ENCODE data around the gene XPNPEP1. TPM values are rescaled to one million over a fixed set of nuclear protein-coding genes. Genes with fewer than 3 reads are reported as not detected.

Gene XPNPEP1
- total RNA-seq, 2 donors from 2014 or later = 57.0 to 69.5 TPM

DNA sequence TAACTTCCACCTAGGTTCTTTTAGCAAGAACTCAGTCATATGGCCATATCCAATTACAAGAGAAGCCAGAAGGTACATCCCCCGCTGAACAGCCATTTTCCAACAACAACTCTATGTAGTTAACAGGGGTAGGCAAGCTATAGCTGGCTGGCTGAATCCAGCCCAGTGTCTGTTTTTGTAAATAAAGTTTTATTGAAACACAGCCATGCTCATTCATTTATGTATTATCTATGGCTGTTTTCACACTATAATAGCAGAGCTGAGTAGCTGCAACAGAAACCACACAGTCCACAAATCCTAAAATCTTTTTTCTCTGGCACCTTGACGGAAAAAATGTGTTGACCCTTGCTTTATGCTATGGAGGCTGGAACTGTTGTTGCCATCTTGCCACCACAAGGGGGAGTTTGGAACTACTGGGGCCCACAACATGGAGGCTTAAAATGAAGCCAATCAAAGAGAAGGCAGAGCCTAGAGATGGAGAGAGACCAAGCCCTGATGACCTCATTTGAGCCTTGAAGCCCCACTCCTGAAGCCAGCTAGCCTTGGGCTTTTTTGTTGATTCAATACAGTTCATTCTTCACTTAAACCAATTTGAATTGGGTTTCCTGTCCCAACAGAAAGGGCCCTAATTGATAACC lies 33.3 kb upstream of the XPNPEP1 start:
- no peak for DNase-seq (ENCODE audit: low spot score)
- intact Hi-C loops (cut with DNase I) = no loop called here

DNA sequence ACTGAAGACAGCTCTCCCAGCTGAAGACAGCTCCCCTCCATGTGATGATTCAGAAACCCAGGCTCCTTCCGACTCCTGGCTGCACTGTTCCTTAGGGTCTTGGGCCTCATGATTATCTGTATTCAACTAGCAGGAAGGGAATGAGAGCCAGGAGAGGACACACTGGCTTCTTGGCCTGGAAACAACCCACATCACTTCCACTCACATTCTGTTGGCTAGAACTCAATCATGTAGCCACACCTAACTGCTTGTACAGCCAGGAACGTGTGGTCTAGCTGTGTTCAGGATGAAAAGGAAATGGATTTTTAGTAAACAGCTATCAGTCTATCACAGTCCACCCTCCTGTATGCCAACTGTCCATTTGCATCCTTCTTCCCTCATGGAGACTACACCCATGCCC lies 30.5 kb upstream of the XPNPEP1 start:
- intact Hi-C loops (cut with DNase I) = no loop called here
- DNase-seq (ENCODE audit: low spot score) = no peak

DNA sequence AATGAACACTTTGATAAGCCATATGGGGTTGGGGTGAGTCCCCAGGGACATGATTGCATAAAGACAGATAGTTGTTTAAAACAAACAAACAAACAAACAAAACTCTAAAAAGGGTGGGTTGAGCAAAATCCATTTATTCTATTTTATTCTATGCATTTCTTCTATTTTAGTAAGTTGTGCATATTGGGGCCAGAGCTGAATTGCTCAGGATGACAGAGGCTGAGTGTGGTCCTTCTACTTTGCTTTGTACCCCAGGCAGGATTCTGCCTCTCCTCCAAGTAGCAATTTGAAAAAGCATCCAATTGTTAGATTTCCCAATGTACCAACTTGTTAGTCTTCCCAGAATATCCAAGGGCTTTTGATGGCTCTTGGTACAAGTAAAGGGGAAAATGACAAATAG lies 29.2 kb upstream of the XPNPEP1 start:
- intact Hi-C loops (cut with DNase I) = no loop called here

DNA sequence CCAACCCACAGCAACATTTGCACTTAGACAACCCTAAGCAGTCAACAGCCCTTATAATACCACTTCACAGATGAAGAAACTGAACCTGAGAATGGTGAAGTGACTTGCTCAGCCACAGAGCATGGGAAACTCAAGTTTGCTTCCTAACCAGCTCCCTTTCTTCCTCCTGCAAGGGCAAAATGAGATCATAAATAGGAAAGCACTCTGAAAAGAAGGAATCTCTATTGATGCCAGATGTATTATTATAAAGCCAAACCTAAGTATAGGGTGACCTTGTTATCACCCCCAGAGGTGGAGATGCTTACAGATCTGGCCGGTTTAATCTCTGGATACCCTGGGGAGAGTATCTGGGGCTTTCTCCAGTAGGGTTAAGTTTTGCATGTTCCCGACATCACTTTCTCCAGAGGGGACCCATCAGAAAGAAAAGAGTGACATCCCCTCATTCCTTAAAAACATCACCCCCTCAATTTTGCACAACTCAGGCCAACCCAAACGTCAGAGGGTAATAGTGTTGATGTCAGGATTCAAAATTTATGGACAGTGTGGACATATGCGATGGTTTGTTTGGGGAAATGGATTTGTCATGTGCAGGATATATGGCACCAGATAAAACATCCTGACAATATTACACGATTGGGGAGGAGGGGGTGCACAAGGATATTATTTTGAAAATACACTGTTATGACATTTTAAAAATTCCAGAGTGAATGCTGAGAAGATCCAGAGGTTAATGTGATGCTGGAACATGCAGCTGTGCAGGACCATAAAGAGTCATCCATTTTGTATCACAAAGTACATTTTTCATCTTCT lies 24.0 kb upstream of the XPNPEP1 start:
- intact Hi-C loops (cut with DNase I) = no loop called here
- DNase-seq (ENCODE audit: low spot score) = no peak

More for the DNA sequence above, 29.2 kb upstream of the XPNPEP1 start:
- DNase-seq (ENCODE audit: low spot score) = no peak

DNA sequence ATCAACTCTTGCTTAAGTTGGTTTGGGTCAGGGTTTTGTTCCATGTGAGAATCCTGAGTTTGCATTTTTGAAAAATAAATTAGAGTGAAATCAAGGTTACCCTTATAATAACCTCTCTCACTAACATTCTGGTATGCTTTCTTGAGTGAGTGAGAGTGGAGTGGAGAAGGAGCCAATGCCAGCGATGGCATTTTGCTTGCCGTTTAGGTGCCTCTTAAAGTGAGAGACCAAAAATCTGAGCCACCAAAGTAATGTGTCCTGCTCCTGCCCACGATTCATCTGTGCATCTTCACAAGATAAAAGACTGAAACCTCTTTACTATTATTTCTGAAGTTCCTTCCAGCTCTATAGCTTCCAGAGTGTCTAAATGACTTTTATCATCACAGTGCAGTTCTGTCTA lies 23.4 kb upstream of the XPNPEP1 start:
- intact Hi-C loops (cut with DNase I) = no loop called here
- no peak for DNase-seq (ENCODE audit: low spot score)

DNA sequence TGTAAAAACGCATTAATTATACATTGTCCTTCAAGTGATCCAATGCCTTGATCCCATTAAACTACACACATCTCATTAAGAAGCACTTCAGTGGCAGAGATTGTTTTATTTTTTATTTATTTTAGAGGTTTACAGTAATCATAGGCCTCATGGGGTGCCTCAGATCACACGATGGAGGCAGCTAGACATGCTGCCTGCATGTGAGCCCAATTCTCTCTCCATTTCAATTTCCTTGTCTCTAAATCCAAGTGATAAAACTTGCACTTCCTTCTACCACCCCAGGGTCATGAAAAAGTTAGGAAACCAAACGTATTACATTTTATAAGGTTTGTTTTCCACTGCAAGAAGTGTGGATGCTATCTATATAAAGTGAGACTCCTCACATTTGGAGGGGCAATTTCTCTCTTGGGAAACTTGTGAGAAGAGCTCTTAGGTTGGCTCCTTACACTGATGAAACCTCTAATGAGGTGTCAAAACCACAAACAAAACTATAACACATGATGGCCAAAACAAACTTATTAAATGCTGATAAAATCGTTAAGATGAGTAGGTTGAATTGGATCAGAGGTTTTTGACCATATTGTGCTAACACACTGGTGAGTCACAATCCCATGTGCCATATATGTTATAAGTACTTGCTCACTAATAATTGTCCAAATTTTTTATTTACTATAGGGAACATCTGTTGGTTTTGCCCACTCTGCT lies 22.3 kb upstream of the XPNPEP1 start:
- DNase-seq (ENCODE audit: low spot score) = no peak
- intact Hi-C loops (cut with DNase I) = no loop called here

DNA sequence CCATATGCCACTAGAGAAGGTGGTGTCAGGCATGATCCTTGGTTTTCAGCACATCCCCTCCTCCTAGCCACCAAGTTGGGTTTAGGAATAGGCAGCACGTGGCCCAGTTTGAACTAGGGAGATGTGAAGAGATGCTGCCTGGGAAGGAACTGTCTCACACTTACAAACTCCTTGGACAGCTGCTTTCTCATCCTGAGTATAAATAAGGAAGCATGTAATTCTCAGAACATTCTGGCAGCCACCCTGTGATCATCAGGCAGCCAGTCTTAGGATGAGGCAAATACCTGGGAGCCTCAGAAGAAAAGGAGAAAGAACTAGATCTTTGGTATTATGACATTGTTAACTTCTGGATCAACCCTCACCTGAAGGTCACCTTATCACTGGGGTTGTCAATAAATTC lies 21.3 kb upstream of the XPNPEP1 start:
- intact Hi-C loops (cut with DNase I) = no loop called here
- DNase-seq (ENCODE audit: low spot score) = no peak

DNA sequence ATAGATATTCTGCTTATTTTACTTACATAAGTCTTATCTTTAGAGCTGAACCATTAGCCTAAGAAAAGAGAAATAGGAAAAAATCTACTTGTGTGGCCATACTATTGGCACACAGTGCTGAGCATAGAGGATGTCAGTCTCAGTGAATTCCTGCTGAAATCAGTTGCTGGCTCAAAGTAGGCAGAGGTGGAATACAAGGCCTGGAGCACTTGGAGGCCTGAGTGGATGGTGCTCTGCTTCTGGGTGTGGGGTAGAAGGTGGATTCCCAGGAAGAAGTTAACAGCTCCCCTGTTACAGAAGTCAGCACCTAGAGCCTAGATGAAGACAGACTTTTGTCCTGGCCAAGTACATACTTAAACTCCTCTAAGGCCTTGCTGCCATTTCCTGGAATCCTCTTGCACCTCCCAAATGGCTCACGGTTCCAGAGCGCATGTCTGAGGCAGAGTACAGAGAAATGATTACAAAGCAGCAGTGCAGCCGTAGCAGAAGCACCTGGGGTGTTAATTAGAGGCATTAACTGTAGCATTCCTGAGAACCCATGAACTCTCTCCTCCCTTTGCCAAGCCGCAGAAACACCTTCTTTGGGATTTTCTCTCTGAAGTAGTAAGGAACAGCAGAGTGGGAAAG lies 18.0 kb upstream of the XPNPEP1 start:
- no peak for DNase-seq (ENCODE audit: low spot score)
- intact Hi-C loops (cut with DNase I) = no loop called here

DNA sequence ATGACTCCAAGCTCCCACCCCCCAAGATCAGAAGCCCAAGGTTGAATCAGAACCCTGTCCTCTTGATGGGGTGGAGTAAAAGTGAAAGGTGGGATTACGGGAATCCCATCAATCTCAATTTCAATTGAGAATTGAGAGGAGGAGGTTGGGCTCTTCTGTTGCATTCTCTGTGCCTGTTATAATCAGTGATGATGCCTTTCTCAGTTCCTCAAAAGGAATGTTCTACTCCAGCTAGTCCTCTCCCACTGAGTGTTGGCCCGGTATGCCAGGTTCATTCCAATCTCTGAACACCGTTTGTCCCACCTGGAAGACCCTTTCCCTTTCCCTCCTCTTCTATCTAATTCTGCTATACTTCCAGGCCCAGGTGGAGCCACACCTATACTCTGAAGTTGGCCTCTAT lies 17.2 kb upstream of the XPNPEP1 start:
- no peak for DNase-seq (ENCODE audit: low spot score)
- intact Hi-C loops (cut with DNase I) = no loop called here

DNA sequence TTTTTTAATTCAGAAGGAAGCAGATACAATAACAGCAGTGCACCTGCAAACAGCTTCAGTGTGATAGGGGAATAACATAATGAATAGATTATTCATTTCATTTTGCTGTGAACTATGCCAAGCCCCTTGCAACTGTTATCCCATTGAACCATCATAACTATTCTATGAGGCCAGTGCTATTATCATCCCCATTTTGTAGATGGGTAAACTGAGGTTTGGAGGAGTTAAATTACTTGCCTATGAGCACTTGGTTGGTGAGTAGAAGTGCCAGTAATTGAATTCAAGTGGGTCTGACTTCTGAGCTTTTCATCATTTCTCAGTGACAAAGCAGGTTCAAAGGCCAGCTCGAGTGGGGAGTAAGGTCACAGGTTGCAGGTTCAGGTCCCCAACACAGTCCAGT lies 16.8 kb upstream of the XPNPEP1 start:
- no peak for DNase-seq (ENCODE audit: low spot score)
- intact Hi-C loops (cut with DNase I) = no loop called here

DNA sequence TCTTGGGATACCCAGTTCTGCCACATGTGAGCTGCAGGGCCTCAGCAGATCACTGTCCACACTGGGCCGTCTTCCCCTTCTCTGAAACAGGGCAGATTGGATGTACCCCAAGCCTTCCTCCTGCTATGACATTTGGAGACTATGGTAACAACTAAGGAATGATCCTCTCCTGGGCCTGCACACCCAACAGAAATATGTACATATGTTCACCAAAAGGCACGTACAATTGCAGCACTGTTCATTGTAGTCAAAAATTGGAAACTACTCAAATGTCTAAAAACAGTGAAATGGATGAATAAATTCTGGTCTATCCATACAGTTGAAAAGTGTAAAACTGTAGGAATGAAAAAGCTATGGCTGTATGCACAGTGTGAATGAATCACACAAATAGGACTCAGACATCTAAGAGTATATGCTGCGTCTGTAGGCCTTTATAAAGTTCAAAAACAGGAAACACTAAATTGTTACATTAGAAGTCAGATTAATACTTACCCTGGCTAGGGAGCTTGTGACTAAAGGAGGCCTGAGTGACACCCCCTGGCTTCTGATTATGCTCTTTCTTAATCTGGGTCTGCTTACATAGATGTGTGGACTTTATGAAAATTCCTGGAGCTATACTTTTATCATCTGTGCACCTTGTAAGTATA lies 16.1 kb upstream of the XPNPEP1 start:
- DNase-seq (ENCODE audit: low spot score) = no peak

DNA sequence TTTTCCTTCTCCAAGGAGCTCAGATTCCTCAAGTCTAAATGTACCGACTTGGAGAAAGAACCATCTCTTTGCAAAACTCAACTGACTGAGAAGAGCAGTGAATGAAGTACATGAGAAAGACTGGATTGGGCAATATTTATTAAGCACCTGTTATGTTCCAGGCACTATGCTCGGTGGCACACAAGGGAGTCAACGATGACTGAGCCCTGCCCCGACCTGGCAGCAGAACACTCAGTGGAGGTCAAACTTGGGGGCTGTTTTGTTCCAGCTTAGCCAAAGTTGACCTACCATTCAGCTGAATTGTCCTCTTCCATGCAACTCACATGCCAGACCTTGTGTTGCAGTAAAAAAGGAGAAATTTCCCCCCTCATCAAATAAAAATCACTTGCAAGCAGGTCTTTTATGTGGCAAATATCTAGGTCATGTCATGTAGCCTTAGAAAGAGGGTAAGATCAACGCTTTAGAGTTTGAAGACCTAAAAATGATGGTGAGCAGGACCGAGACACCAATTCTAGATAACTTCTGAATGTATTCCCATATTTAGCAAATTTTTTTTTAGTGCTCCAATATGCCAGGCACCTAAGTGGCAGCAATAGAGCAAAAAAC lies 14.3 kb upstream of the XPNPEP1 start:
- intact Hi-C loops (cut with DNase I) = no loop called here
- no peak for DNase-seq (ENCODE audit: low spot score)

More for the DNA sequence above, 16.1 kb upstream of the XPNPEP1 start:
- intact Hi-C loops (cut with DNase I) = no loop called here

DNA sequence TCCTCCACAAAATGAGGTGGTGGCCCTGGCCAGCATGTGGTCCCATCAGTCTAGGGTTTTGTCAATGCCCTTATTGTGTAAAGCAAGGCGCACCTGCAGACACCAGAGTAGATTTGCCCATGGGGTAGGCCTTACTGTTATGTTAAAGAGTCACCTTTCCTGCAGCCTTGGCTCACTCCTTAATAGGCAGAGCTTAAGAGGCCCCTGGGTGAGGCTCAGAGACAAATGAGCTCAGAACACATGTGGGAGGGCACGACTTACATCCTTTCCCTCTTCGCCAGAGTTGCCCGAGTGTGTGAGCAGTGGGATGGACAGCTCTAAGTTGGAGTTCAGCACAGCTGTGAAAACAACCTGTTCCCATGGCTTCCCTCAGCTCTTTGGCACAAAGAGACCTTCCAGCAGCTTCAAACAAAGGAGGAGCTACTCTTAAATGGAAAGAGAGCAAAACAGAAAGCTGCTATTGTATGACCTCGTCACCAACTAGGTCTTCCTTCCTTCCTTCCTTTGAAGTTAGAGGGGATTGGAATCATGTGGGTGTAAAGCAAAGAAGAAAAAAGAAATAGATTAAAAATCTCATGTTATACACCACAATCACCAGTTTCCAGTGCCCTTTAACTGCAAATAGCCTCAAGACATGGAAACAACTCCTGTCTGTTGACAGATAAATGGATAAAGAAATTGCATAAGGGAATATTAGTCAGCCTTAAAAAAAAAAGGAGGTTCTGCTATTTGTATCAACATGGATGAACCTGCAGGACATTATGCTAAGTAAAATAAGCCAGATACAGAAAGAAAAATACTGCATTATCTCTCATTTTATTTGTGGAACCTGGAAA lies 11.9 kb upstream of the XPNPEP1 start:
- no peak for DNase-seq (ENCODE audit: low spot score)
- intact Hi-C loops (cut with DNase I) = no loop called here

DNA sequence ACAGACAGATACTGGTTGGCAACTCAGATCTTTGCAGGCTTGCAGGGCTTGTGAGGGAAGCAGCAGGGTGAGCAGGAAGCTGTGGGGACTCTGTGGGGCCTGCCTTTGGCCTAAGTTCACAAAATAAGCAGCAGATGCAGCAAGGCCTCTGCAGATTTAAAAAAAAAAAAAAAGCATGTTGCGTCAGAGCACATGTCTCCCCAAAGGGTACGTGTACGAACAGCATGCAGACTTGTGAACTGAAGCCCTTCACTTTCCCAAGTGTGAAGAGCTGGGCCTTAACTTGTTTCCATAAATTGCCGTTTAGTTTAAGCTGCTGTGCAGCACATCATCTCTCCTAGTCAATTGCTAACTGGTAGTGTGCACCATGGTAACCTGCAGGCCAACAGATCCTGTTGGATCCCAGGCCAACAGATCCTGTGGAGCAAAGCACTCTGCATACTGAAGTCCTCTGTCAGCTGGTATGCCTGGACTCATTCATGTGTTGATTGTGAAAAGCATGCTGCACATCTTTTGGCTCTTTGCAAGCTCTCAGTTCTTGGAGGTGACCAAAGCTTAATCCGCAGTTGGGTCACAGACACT lies 10.8 kb upstream of the XPNPEP1 start:
- intact Hi-C loops (cut with DNase I) = no loop called here
- no peak for DNase-seq (ENCODE audit: low spot score)

DNA sequence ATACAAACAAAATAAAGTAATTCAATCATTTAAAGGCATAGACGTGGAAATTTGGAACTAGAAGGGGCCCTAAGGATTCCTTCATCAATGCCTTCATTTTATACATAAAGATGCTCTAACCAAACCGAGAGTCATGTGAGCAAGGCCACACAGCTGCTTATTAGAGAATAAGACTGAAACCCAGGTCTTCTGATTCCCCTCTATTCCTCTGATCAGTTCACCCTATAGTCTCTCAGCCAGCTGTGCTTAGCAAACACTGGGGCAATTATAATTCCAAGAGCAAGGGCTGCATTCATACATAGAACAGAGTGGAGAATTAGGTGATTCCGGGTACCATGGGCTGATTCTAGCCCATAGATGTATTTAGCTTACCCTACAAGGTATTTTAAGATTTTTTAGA lies 9.7 kb upstream of the XPNPEP1 start:
- DNase-seq (ENCODE audit: low spot score) = no peak
- intact Hi-C loops (cut with DNase I) = no loop called here

DNA sequence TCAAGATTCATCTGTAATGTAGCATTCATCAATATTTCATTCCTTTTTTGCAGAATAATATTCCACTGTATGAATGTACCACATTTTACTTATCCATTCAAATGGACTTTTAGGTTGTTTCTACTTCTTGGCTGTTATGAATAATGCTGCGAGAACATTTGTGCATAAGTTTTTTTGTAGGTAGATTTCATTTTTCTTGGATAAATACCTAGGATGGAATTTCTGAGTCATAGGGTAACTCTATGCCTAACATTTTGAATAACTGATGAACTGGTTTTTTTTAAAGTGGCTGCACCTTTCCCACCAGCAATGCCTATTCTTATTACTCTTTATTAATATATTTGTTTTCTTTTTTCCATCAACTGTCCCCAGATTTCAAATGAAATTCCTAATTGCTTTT lies 9.1 kb upstream of the XPNPEP1 start:
- intact Hi-C loops (cut with DNase I) = no loop called here
- DNase-seq (ENCODE audit: low spot score) = no peak

DNA sequence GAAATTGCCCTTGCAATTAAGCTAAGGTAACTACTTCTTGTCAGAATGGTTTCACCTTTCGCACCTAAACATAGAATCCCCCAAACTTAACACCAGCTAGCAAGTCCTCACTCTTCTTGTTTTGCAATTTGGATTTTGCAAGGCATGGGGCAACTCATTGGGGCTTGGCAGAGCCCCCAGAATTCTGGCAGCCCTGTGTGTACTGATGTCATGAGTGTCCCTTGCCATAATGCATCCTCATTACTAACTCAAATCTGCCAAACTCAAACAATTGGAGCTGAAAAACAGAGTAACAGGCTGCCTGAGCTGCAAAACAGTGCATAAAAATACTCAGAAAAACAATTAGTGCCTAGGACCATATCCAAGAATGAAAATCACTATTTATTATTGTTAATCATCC lies 7.9 kb upstream of the XPNPEP1 start:
- no peak for DNase-seq (ENCODE audit: low spot score)

More for the DNA sequence above, 7.9 kb upstream of the XPNPEP1 start:
- intact Hi-C loops (cut with DNase I) = no loop called here

Data from posterior vena cava (tissue), 2 donors.